B cell (primary cell): Measurements from ENCODE around the gene NKAIN2.

Experiments
- EZH2 ChIP-seq: IDR thresholded peaks from 2 replicates; pipeline ENCODE4 v1.6.1; 2012; ENCODE audit warnings: borderline replicate concordance, low read depth, mild to moderate bottlenecking, moderate library complexity, low read length; ENCODE audit not compliant: insufficient read depth, poor library complexity, severe bottlenecking
- TF ChIP-seq, protein P1 (sequence below): fragments of 200-600 bp; IDR thresholded peaks from one replicate; pipeline ENCODE4 v1.8.0; 2022; ENCODE audit warnings: antibody characterized with exemption, mild to moderate bottlenecking

- TF ChIP-seq, protein P1, sequence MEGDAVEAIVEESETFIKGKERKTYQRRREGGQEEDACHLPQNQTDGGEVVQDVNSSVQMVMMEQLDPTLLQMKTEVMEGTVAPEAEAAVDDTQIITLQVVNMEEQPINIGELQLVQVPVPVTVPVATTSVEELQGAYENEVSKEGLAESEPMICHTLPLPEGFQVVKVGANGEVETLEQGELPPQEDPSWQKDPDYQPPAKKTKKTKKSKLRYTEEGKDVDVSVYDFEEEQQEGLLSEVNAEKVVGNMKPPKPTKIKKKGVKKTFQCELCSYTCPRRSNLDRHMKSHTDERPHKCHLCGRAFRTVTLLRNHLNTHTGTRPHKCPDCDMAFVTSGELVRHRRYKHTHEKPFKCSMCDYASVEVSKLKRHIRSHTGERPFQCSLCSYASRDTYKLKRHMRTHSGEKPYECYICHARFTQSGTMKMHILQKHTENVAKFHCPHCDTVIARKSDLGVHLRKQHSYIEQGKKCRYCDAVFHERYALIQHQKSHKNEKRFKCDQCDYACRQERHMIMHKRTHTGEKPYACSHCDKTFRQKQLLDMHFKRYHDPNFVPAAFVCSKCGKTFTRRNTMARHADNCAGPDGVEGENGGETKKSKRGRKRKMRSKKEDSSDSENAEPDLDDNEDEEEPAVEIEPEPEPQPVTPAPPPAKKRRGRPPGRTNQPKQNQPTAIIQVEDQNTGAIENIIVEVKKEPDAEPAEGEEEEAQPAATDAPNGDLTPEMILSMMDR: no peak
- no peak for TF ChIP-seq EZH2
These were observed 992.2 kb downstream of the NKAIN2 start for GRCh38 chr6:124795643-124796463.
